Aorta (tissue), 5 donors: ENCODE data around the gene ADGRA3. TPM values are rescaled to one million over a fixed set of nuclear protein-coding genes. Genes with fewer than 3 reads are reported as not detected.

Experiments used
- ATAC-seq: fragments of 200-7000 bp; cut with Tn5 transposase; one replicate; pipeline ENCODE4 v1.9.1; 2022; ENCODE audit warnings: moderate library complexity; ENCODE audit not compliant: low FRiP score
- DNase-seq, 2 donors: peaks; one replicate each; pipeline ENCODE4 v3.0.0-alpha.2; 2020
- H3K27ac ChIP-seq, 2 donors: one replicate each; pipeline ENCODE4 v1.5.1; 2013; ENCODE audit warnings: low read length in 2 of 2, mild to moderate bottlenecking in 2 of 2, moderate library complexity in 2 of 2, control low read depth in 1 of 2, inconsistent platforms in 1 of 2, low read depth in 1 of 2
- H3K27me3 ChIP-seq, 2 donors: one replicate each; pipeline ENCODE4 v1.6.1; 2013; ENCODE audit warnings: control low read depth in 1 of 2, low read length in 1 of 2, mild to moderate bottlenecking in 1 of 2, moderate library complexity in 1 of 2; ENCODE audit not compliant: insufficient read depth in 2 of 2, control insufficient read depth in 1 of 2
- H3K36me3 ChIP-seq, 2 donors: one replicate each; pipeline ENCODE4 v1.6.1; 2013; ENCODE audit warnings: control low read depth in 1 of 2, low read length in 1 of 2, mild to moderate bottlenecking in 1 of 2; ENCODE audit not compliant: insufficient read depth in 2 of 2, control insufficient read depth in 1 of 2
- H3K4me1 ChIP-seq, 2 donors: one replicate each; pipeline ENCODE4 v1.6.1; 2013; ENCODE audit warnings: low read length in 2 of 2, control low read depth in 1 of 2, mild to moderate bottlenecking in 1 of 2, moderate library complexity in 1 of 2; ENCODE audit not compliant: insufficient read depth in 2 of 2, control insufficient read depth in 1 of 2
- H3K4me3 ChIP-seq, 2 donors: one replicate each; pipeline ENCODE4 v1.5.1; 2013; ENCODE audit warnings: low read length in 2 of 2, control low read depth in 1 of 2, mild to moderate bottlenecking in 1 of 2
- H3K9me3 ChIP-seq: one replicate; pipeline ENCODE4 v1.6.1; 2013; ENCODE audit warnings: mild to moderate bottlenecking, low read length; ENCODE audit not compliant: control insufficient read depth
- WGBS, 2 donors: extraction: QIAGEN DNeasy Blood & Tissue Kit; methylation state at CpG; one replicate each; pipeline ENCODE4 v1.1.7; 2013; 5-methylcytosine and 5-hydroxymethylcytosine counted together
- intact Hi-C, 2 donors: fragments of 100-400 bp; cut with DNase I; formaldehyde crosslinking; loops; one replicate each; pipeline versions ENCODE4 v1.14.2 to v1.15.0; 2022
- polyA plus RNA-seq, 2 donors: library from polyadenylated mRNA; stranded (reverse); fragments of 200-250 nt; gene quantifications; one replicate each; pipeline ENCODE4 v1.2.3, GENCODE V29; 2013
- total RNA-seq, 2 donors: library from RNA; stranded (reverse); fragmentation: NEBNext Ultra II Directional; extraction: Animal tissue kit (Norgen Biotek cat#: 25700); gene quantifications; one replicate each; pipeline ENCODE4 v1.2.1, GENCODE V29; 2021
- donor health status: healthy with polysubstance abuse.
- donor health status: Bipolar disorder and iron deficiency.
- donor health status: DM: no; HTN: no; CAD: no.
- donor health status: DM: no; HTN: no; CAD: no.
- donor health status: DM: yes; HTN: yes; CAD: no.

Gene ADGRA3
- total and polyA plus RNA-seq, 4 donors = 6.6 to 22.5 (median 14.2) TPM

- intact Hi-C loops = no loop called here
- DNase-seq = no peak
- WGBS, 2 donors = 82 to 84% methylated on average over 2 of the region's 2 CpGs
- Histone ChIP-seq H3K4me1 (no peaks in the 10 kb centered on the region), H3K9me3 (peaks cover 4% of the 10 kb centered on the region), H3K27ac (no peak overlapping the region), H3K27me3 (peaks cover 0 to 2% of the 10 kb centered on the region in 2 donors), H3K4me3 (no peak overlapping the region), H3K36me3 (peaks cover 0 to 2% of the 10 kb centered on the region in 2 donors)
- ATAC-seq = no peak
Observed at GRCh38 chr4:22343606-22344005, 172.3 kb downstream of the ADGRA3 start.

- Histone ChIP-seq H3K27ac (no peak overlapping the region), H3K9me3 (peaks cover 2% of the 10 kb centered on the region), H3K4me1 (no peaks in the 10 kb centered on the region), H3K36me3 (peaks cover 0 to 2% of the 10 kb centered on the region in 2 donors), H3K4me3 (no peak overlapping the region), H3K27me3 (no peaks in the 10 kb centered on the region)
- DNase-seq (no peak), ATAC-seq (no peak)
- intact Hi-C loops = no loop called here
- 40 to 41% methylated on average over 5 of the region's 5 CpGs for WGBS, 2 donors
Observed at GRCh38 chr4:22339491-22339890, 176.4 kb downstream of the ADGRA3 start.

GRCh38 chr4:22338796-22339195, 177.1 kb downstream of the ADGRA3 start:
- no peak overlapping the region for H3K4me3 ChIP-seq
- ATAC-seq (no peak), DNase-seq (no peak)
- peaks cover 2% of the 10 kb centered on the region for H3K9me3 ChIP-seq
- 69 to 71% methylated on average over 2 of the region's 2 CpGs for WGBS, 2 donors
- H3K27ac ChIP-seq = no peak overlapping the region
- peaks cover 0 to 2% of the 10 kb centered on the region in 2 donors for H3K36me3 ChIP-seq
- intact Hi-C loops = no loop called here
- no peaks in the 10 kb centered on the region for H3K27me3 ChIP-seq
- no peaks in the 10 kb centered on the region for H3K4me1 ChIP-seq

Other genes starting within 250 kb of the ADGRA3 start
- gene GBA3, start 176.9 kb upstream of the ADGRA3 start, total RNA-seq = not detected
- 10 to 100 TPM in 1 of 2 donors, not detected in 1; 59.6 TPM for gene GBA3, start 176.9 kb upstream of the ADGRA3 start, polyA plus RNA-seq